Cardiac fibroblast (primary cell): ENCODE data around the gene HOXD13.

Experiments used
- DNase-seq, 2 donors: peaks; one replicate each; pipeline versions ENCODE4 v3.0.0 to v3.0.0-alpha.2; 2010; ENCODE audit warnings: low read depth in 2 of 2
- H3K4me3 ChIP-seq, 2 donors: replicated peaks in 1 of 2; 1 replicate in 1 of 2; 2 replicates in 1 of 2; pipeline ENCODE4 v1.5.1; 2011; ENCODE audit warnings: low read depth in 2 of 2, low read length in 2 of 2, mild to moderate bottlenecking in 2 of 2, moderate library complexity in 1 of 2
- TF ChIP-seq, protein P1 (sequence below): IDR thresholded peaks from one replicate; pipeline ENCODE4 v1.5.1; 2011; ENCODE audit warnings: low read depth, mild to moderate bottlenecking, low read length, inconsistent platforms

Gene HOXD13

GRCh38 chr2:176112375-176113302 lies 20.1 kb downstream of the HOXD13 start:
- TF ChIP-seq, protein P1, sequence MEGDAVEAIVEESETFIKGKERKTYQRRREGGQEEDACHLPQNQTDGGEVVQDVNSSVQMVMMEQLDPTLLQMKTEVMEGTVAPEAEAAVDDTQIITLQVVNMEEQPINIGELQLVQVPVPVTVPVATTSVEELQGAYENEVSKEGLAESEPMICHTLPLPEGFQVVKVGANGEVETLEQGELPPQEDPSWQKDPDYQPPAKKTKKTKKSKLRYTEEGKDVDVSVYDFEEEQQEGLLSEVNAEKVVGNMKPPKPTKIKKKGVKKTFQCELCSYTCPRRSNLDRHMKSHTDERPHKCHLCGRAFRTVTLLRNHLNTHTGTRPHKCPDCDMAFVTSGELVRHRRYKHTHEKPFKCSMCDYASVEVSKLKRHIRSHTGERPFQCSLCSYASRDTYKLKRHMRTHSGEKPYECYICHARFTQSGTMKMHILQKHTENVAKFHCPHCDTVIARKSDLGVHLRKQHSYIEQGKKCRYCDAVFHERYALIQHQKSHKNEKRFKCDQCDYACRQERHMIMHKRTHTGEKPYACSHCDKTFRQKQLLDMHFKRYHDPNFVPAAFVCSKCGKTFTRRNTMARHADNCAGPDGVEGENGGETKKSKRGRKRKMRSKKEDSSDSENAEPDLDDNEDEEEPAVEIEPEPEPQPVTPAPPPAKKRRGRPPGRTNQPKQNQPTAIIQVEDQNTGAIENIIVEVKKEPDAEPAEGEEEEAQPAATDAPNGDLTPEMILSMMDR, result no peak
- H3K4me3 ChIP-seq, result no peak overlapping the region
- DNase-seq, result no peak

GRCh38 chr2:176114120-176114929 lies 21.8 kb downstream of the HOXD13 start:
- H3K4me3 ChIP-seq, result no peak overlapping the region
- no peak for DNase-seq
- TF ChIP-seq, protein P1, result no peak

DNA sequence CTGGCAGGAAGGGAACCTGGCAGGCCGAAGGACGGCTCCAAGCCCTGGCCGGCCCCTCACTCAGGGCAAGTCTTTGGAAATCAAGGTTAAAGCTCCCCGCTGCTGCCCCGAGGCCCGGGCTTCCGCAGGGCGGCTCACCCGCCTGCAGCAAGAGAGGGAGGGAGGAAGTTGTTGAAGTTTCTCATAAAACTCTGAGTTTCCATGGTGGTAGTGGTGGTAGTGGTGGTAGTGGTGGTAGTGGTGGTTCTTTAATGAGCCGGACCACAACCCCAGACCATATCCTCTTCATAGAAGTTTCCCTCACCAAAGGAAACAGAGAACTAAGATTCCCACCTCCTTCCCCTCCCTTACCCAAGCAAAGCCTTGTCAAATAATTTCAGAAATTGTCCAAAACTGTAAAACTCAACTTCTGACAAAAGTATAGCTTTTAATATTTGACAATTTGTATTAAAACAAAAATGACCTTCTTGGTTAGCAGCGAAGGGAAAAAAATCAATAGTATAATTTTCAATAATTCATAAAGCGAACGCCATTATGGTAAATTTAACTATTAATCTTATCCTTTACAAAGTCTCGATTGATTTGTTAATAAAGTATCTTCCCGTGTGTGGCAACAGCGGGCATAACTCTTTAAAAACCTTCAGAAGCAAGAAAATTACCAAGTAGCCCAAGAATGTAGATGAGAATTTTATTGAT lies 22.6 kb downstream of the HOXD13 start:
- no peak overlapping the region for H3K4me3 ChIP-seq
- DNase-seq, result no peak
- TF ChIP-seq, protein P1, result no peak

DNA sequence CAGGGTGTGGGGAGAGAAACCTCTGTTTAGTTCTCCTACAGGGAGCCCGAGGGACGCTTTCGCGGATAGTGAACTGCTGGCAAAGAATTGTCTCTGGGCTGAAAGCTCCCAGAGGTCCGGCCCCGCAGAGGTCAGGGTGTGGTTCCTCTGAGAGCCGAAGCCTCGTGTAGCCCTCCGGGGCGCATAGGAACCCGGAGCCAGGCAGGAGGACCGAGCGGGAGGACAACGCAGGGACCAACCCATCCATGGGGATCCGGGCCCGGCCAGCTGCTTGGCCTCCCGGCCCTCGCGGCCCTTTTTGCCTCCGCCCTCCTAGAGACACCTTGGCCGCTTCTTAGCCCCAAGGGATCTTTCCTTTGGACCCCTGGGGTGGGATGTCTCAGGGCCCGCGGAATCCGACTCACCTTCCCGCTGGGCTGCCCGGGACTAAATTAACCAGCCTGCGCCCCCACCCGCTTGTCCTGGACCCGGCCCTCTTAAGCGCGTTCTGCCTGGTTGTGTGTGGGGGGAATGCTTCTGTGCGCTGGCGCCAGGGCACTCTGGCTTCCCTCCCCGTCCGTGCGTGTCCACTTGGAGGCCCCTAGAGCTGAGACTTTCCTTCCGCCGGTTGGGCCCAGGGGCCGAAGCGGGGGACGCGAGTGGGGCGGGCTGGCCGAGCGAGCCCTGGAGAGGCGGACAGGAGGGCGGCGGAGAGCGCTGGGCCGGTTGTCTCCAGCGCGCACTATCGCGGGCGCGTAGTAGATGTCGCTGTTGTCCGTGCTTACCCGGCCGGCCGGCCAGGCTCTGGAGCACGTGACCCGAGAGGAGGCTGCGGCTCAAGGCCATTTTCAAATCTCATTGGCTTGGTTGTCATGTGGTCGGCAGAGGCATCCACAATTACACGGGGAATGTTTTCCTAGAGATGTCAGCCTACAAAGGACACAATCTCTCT lies 23.6 kb downstream of the HOXD13 start, which contains the start of gene HOXD10:
Gene HOXD10, plus strand, starts transcription at position 896 of the 931 bp plus-strand sequence. CDS start 56 bp downstream, outside the sequence.
- TF ChIP-seq, protein P1, result no peak
- no peak within 1 kb of the TSS for H3K4me3 ChIP-seq
- no peak for DNase-seq

DNA sequence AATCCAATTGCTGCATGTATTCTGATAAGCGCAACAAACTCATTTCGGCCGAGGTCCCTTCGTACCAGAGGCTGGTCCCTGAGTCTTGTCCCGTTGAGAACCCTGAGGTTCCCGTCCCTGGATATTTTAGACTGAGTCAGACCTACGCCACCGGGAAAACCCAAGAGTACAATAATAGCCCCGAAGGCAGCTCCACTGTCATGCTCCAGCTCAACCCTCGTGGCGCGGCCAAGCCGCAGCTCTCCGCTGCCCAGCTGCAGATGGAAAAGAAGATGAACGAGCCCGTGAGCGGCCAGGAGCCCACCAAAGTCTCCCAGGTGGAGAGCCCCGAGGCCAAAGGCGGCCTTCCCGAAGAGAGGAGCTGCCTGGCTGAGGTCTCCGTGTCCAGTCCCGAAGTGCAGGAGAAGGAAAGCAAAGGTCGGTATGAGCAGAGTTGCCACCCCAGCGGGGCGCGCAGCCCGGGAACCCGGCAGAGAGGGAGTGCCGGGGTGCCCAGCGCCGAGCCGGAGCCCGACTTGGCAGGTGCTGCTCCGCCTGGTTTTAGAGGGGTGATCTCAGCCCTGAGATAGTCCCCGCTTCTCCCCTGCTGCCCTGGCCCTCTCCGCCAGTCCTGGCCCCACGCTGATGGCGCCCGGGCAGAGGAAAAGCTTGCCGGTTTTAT lies 24.8 kb downstream of the HOXD13 start:
- no peak for DNase-seq
- H3K4me3 ChIP-seq, result no peak overlapping the region
- TF ChIP-seq, protein P1, result no peak
